NCI-H2196 (cell line): Measurements from ENCODE around the gene PLEKHD1.

Experiments
- DNase-seq: peaks from one replicate; lab custom pipeline; 2025; ENCODE audit not compliant: unreplicated experiment; lab: John Stamatoyannopoulos, UW

PLEKHD1 gene

DNA sequence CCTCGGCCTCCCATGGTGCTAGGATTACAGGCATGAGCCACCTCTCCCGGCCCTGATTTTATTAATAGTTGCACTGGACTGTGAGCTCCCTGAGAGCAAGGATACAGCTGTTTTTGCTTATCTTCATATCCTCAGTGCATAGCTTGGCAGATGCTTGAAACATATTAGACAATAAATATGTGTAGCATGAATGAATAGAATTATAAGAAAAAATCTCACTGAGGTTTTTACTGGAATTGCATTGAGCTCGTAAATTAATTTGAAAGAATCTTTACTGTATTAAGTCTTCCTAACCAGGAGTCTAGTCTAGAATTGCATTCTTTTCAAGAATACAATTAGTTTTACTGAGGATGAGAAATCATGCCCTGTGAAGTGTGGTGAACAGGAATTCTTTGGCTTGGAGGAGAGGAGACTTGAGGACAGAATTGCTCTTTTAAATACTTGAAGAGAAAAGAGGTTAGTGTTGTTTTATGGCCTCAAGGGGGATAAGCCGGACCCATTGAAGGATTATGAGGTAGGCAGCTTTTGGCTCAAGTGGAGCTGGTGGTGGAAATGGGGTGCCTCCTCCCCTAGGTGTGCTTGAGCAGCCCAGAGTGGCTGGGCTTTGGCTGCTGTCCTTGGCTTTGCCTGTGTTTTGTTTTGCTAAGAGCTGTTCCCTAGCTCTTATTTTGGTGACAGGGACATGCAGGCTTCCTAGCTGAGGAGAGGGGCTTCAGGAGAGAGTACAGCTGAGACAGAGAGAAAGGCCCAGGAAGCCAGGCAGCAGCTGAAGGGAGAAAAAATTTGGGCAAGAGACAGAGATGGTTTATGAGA lies 34.0 kb downstream of the PLEKHD1 start:
- no peak for DNase-seq

DNA sequence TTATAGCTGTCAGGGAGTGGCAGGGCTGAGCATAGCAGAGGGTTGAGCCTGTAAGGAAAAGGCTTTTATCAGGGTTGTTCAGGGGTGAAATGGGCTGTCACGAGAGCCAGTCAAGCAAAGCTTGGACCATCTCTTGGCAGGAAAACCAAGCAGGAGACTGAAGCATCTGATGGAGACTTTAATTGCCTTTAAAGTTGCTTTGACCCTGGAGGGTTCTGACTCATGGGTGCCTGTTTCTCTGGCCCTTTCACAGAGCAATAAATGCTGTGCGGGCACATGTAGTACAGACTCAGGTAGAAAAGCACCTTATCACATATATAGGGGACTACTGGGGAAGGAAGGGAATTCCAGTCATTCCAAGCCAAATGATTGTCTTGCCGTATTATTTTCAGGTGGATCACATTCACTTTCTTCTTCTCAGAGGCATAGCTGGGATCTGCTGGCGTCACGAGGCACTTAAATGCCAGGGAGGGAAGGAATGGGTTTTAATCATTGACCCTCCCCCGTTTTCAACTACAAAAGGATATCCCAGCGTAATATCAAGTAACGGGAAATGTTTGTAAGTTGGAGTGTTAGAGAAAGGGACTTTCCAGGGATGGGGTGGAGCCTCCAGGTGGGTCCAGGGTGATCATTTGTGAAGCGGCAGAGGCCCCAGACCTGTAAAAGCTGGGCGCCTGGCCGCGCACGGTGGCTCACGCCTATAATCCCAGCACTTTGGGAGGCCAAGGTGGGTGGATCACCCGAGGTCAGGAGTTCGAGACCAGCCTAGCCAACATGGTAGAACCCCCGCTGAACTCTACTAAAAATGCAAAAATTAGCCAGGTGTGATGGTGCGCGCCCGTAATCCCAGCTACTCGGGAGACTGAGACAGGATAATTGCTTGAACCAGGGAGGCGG lies 34.9 kb downstream of the PLEKHD1 start:
- peak; percentile 13 for DNase-seq

DNA sequence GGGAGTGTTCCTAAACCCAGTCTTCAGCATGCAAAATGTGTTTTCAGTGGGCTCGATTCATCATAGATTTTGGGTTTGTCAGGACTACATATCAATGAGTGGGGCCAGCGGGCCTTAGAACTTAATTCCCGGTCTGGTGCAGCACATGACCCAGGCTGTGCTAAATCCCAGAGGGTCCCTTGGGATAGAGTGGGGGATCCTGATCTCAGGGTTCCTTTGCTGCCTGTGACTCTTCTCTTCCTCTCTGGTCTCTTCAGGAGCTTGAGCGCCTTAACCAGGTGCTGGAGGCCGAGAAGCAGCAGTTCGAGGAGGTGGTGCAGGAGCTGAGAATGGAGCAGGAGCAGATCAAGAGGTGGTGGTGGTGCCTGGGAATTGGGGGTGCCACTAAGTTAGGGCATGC lies 37.5 kb downstream of the PLEKHD1 start:
- no peak for DNase-seq

DNA sequence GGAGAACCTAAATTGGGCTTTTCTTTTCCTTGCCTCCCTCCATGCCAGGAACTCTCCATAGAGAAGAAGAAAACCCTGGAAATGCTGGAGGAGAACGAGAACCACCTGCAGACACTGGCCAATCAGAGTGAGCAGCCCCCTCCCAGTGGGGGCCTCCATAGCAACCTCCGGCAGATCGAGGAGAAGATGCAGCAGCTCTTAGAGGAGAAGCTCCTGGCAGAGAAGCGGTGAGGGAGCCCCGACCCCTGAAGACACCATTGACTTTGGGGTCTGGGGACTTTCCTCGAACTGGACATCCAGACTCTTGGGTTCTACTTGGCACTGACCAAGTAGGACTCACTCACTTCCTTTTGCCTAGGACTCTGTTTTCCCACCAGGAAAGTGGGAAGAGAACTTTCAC lies 41.4 kb downstream of the PLEKHD1 start:
- no peak for DNase-seq

GRCh38 chr14:69527635-69528034 lies 43.1 kb downstream of the PLEKHD1 start:
- no peak for DNase-seq

DNA sequence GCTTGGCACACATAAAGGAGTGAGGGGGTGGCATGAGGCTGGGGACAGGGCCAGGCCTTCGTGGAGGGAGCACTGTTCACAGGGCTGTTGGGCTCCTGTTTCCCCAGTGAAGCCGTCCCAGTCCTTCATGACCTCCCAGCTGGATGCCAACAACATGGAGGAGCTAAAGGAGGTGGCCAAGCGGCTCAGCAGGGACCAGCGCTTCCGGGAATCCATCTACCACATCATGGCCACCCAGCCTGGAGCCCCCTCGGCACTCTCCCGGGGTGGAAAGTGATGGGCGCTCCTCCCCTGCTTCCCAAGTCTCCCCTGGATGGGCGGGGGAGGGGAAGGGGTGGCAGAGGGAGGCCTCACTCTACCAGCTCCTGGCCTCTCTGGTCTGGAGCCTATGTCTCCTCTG lies 43.6 kb downstream of the PLEKHD1 start:
- DNase-seq: no peak

GRCh38 chr14:69528930-69529329 lies 44.4 kb downstream of the PLEKHD1 start:
- no peak for DNase-seq

DNA sequence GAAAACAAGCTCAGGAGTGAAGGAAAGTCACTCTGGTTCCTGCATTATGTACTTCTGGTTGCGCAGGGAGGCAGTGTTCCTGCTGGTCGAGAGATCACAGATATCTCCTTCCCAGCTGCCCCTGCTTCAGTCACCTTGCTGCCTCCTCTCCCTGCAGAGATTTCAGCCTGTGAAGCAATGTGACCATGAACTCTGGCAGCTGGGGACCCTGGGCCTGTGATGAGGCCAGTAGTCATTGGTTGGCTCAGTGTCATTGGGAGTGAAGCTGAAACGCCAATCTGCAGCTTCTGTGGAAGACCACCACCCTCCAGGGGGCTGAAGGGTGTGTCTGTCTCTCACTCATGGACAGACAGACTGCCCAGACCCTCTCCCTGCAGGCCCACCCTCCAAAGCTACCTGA lies 45.0 kb downstream of the PLEKHD1 start:
- DNase-seq: no peak

- no peak for DNase-seq
These were observed 45.6 kb downstream of the PLEKHD1 start for GRCh38 chr14:69530095-69530494.

DNA sequence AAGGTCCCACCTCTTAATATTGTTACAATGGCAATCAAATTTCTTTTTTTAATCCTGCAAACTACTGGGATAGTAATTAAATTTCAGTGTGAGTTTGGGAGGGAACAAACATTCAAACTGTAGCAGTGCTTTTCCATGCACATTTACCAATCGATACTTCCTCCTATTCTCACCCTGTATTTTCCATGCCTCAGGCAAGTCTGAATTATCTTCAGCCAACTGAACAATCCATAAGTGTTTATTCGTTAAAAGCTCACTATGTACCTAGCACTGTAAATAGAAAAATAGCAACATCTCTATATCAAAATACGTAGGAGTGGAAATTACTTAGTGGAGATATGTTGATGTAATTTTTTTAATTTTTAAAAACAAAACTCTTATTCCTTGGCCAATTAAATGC lies 46.6 kb downstream of the PLEKHD1 start:
- peak; percentile 19 for DNase-seq

DNA sequence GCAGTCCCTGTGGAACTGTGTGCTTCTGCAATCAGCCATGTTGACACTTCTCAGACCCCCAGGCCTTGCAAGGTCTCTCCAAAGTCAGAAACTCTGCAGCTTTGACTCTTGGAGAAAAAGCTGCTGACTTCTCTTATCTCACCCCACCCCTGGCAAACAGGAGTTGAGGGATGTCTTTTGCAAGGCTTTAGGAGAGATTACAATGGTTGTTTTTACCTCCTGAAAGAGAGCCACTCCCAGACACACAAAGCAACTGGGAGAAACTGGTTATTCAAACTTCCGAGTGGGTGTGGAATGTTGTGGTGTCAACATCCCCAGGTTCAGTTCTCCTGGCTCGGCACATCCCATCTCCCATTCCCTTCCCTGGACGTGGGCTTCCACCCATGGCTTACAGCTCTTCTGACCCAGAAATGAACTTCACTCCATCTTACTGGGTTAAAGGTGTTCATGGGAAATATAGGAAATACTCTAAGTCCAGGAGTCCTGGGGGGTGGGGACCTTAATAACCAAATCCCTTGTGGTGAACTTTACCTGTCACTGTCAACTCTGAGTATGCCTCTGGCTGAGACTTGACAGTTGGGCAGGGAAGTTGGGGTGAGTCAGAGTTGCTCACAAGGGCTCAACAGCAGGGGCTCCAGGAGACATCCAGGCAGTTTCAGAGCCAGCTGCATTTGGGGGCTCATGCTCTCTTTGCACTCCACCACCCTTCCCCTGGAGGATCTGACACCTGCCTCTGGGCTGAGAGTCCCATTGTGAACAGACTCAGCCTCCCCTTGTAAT lies 48.2 kb downstream of the PLEKHD1 start:
- DNase-seq: no peak

GRCh38 chr14:69535230-69535848 lies 50.8 kb downstream of the PLEKHD1 start:
- DNase-seq: peak; percentile 58

- peak; percentile 38 for DNase-seq
These were observed 52.4 kb downstream of the PLEKHD1 start for GRCh38 chr14:69536971-69537370.

- no peak for DNase-seq
These were observed 53.4 kb downstream of the PLEKHD1 start for GRCh38 chr14:69537900-69538299.

- no peak for DNase-seq
These were observed 54.2 kb downstream of the PLEKHD1 start for GRCh38 chr14:69538766-69539165.

GRCh38 chr14:69539631-69540410 lies 55.3 kb downstream of the PLEKHD1 start:
- no peak for DNase-seq

GRCh38 chr14:69540654-69541335 lies 56.3 kb downstream of the PLEKHD1 start:
- no peak for DNase-seq

DNA sequence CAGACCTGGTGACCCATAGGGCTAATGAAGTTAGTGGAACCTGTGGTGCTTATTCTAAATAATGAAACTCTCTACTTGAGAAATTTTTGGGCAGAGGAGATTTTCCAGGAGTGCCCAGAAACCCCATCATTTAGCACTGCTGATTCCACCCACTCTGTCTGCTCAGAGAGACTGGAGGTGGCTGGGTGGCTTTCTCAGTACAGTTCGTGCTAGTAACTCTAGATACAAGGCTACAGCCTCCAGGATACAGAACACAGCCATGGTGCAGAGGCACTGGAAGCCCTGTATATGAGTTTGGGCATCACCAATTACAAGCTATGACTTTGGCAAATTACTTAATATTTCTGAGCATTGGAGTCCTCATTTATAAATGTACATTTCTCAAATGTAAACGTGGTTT lies 57.8 kb downstream of the PLEKHD1 start:
- DNase-seq: no peak

GRCh38 chr14:69543341-69544115 lies 59.0 kb downstream of the PLEKHD1 start:
- DNase-seq: peak; percentile 83
